HCT116 (cell line): ENCODE data around the gene DPP4. TPM values are rescaled to one million over a fixed set of nuclear protein-coding genes. Genes with fewer than 3 reads are reported as not detected.

Experiments used
- ATAC-seq: fragments of 200-7000 bp; cut with Tn5 transposase; 2 replicates; pipeline ENCODE4 v1.9.1; 2020; ENCODE audit warnings: mild to moderate bottlenecking, moderate library complexity
- BruUV-seq: library from RNA; stranded (reverse); fragments of 400-500 nt; replicated peaks from 2 replicates; lab custom pipeline; 2021; lab: Mats Ljungman, UMichigan
- CTCF ChIA-PET: fragments of 300-600 bp; sonication (Branson Sonifier 250); formaldehyde crosslinking; loops from one replicate; lab custom pipeline; 2021; ENCODE audit warnings: antibody characterized with exemption; lab: Charles Lee
- POLR2A ChIA-PET: fragments of 300-600, 350-600 bp; sonication (Branson Sonifier 250); formaldehyde crosslinking; loops from one replicate; lab custom pipeline; 2021; ENCODE audit warnings: antibody characterized with exemption; lab: Charles Lee
- RAD21 ChIA-PET, 2 experiments: fragments of 300-600 bp; sonication (Branson Sonifier 250); formaldehyde crosslinking; loops; one replicate each; lab custom pipeline; 2023; ENCODE audit warnings: low total read pairs in 2 of 2; ENCODE audit not compliant: uncharacterized antibody in 2 of 2, unreplicated experiment in 2 of 2, low non-redundant PET in 1 of 2; lab: Charles Lee
- DNase-seq: peaks from one replicate; pipeline ENCODE4 v3.0.0-alpha.2; 2010; ENCODE audit warnings: low read depth, low spot score
- H2AFZ ChIP-seq: fragments of 200-600 bp; shearing (Covaris generic), sonication (generic); 2 replicates; pipeline ENCODE4 v1.6.1; 2017; ENCODE audit warnings: low read depth, mixed run types, mixed read lengths, antibody characterized with exemption, low read length; ENCODE audit not compliant: poor library complexity, severe bottlenecking
- H3K27ac ChIP-seq: 2 replicates; pipeline ENCODE4 v1.5.1; 2012; ENCODE audit warnings: low read depth, low read length
- H3K27me3 ChIP-seq: fragments of 200-600 bp; sonication (generic); 2 replicates; pipeline ENCODE4 v1.6.1; 2016; ENCODE audit warnings: mixed run types, low read length, mixed read lengths; ENCODE audit not compliant: insufficient read depth
- H3K36me3 ChIP-seq, 2 experiments: fragments of 200-500 bp in 1 of 2; fragments of 200-600 bp in 1 of 2; sonication (Bioruptor generic) in 1 of 2; sonication (generic) in 1 of 2; 2 replicates each; pipeline versions ENCODE4 v1.5.1 to v1.6.1; 2014 to 2016; ENCODE audit warnings: low read length in 2 of 2, inconsistent platforms in 1 of 2, mixed read lengths in 1 of 2, mixed run types in 1 of 2; ENCODE audit not compliant: insufficient read depth in 2 of 2, control insufficient read depth in 1 of 2
- H3K4me1 ChIP-seq, 2 experiments: fragments of 200-600 bp in 1 of 2; sonication (generic) in 1 of 2; 2 replicates each; pipeline versions ENCODE4 v1.5.1 to v1.6.1; 2012 to 2017; ENCODE audit warnings: low read length in 2 of 2, inconsistent platforms in 1 of 2, mild to moderate bottlenecking in 1 of 2, mixed read lengths in 1 of 2, mixed run types in 1 of 2, moderate library complexity in 1 of 2; ENCODE audit not compliant: insufficient read depth in 2 of 2, control insufficient read depth in 1 of 2
- H3K4me2 ChIP-seq: fragments of 200-600 bp; sonication (generic); 2 replicates; pipeline ENCODE4 v1.6.1; 2017; ENCODE audit warnings: mixed run types, low read length, mixed read lengths
- H3K4me3 ChIP-seq, 2 experiments: fragments of 200-600 bp in 1 of 2; sonication (generic) in 1 of 2; replicated peaks in 1 of 2; 2 replicates each; pipeline ENCODE4 v1.5.1; 2011 to 2016; ENCODE audit warnings: low read length in 2 of 2, control low read depth in 1 of 2, low read depth in 1 of 2, mild to moderate bottlenecking in 1 of 2, mixed read lengths in 1 of 2, mixed run types in 1 of 2
- H3K79me2 ChIP-seq: fragments of 200-600 bp; sonication (generic); 2 replicates; pipeline ENCODE4 v1.6.1; 2017; ENCODE audit warnings: mild to moderate bottlenecking, mixed run types, low read length, moderate library complexity, mixed read lengths; ENCODE audit not compliant: insufficient read depth
- H3K9ac ChIP-seq: fragments of 200-600 bp; sonication (generic); 2 replicates; pipeline ENCODE4 v1.6.1; 2016; ENCODE audit warnings: low read length, mixed read lengths
- H3K9me2 ChIP-seq: fragments of 200-600 bp; sonication (generic), shearing (Covaris generic); 2 replicates; pipeline ENCODE4 v1.6.1; 2017; ENCODE audit warnings: mixed run types, mild to moderate bottlenecking, moderate library complexity; ENCODE audit not compliant: insufficient read depth
- H3K9me3 ChIP-seq, 2 experiments: fragments of 200-500 bp in 1 of 2; fragments of 200-600 bp in 1 of 2; sonication (Bioruptor generic) in 1 of 2; sonication (generic) in 1 of 2; 2 replicates each; pipeline ENCODE4 v1.6.1; 2014 to 2017; ENCODE audit warnings: low read length in 2 of 2, mixed read lengths in 2 of 2, inconsistent platforms in 1 of 2, low read depth in 1 of 2, mild to moderate bottlenecking in 1 of 2, mixed run types in 1 of 2, moderate library complexity in 1 of 2; ENCODE audit not compliant: control insufficient read depth in 1 of 2, insufficient read depth in 1 of 2
- H4K20me1 ChIP-seq: fragments of 200-600 bp; sonication (generic), shearing (Covaris generic); 2 replicates; pipeline ENCODE4 v1.6.1; 2017; ENCODE audit warnings: mixed run types, mild to moderate bottlenecking, moderate library complexity; ENCODE audit not compliant: insufficient read depth
- ATF3 ChIP-seq: IDR thresholded peaks from 2 replicates; pipeline ENCODE4 v1.6.1; 2012
- CBX3 ChIP-seq: IDR thresholded peaks from 2 replicates; pipeline ENCODE4 v1.6.1; 2012; ENCODE audit warnings: low read depth
- CEBPB ChIP-seq: IDR thresholded peaks from 2 replicates; pipeline ENCODE4 v1.6.1; 2012; ENCODE audit warnings: low read depth
- CTCF ChIP-seq, 3 experiments: fragments of 200-600 bp in 1 of 3; sonication (generic) in 1 of 3; IDR thresholded peaks in 2 of 3; conservative IDR thresholded peaks in 1 of 3; 2 replicates each; pipeline ENCODE4 v1.5.1; 2012 to 2017; ENCODE audit warnings: low read depth in 2 of 3, low read length in 2 of 3, antibody characterized with exemption in 1 of 3, borderline replicate concordance in 1 of 3, control low read depth in 1 of 3, mild to moderate bottlenecking in 1 of 3, mixed read lengths in 1 of 3, mixed run types in 1 of 3, moderate library complexity in 1 of 3; ENCODE audit not compliant: insufficient read depth in 1 of 3
- EGR1 ChIP-seq: IDR thresholded peaks from 2 replicates; pipeline ENCODE4 v1.6.1; 2012; ENCODE audit warnings: low read depth
- ELF1 ChIP-seq: IDR thresholded peaks from 2 replicates; pipeline ENCODE4 v1.6.1; 2012; ENCODE audit warnings: low read depth, borderline replicate concordance
- EZH2 ChIP-seq: fragments of 200-600 bp; sonication (generic); IDR thresholded peaks from 2 replicates; pipeline ENCODE4 v1.6.1; 2017; ENCODE audit warnings: antibody characterized with exemption, mixed run types
- EZH2phosphoT487 ChIP-seq: fragments of 200-600 bp; IDR thresholded peaks from 2 replicates; pipeline ENCODE4 v1.6.1; 2018; ENCODE audit warnings: antibody characterized with exemption, borderline replicate concordance
- FOSL1 ChIP-seq: IDR thresholded peaks from 2 replicates; pipeline ENCODE4 v1.6.1; 2012; ENCODE audit warnings: low read depth
- JUND ChIP-seq: IDR thresholded peaks from 2 replicates; pipeline ENCODE4 v1.6.1; 2012
- POLR2AphosphoS5 ChIP-seq: IDR thresholded peaks from 2 replicates; pipeline ENCODE4 v1.6.1; 2011; ENCODE audit warnings: mild to moderate bottlenecking, low read depth, low read length, moderate library complexity
- RAD21 ChIP-seq: IDR thresholded peaks from 2 replicates; pipeline ENCODE4 v1.6.1; 2012; ENCODE audit warnings: low read depth, mild to moderate bottlenecking
- REST ChIP-seq: IDR thresholded peaks from 2 replicates; pipeline ENCODE4 v1.6.1; 2012; ENCODE audit warnings: low read depth
- SIN3A ChIP-seq: IDR thresholded peaks from 2 replicates; pipeline ENCODE4 v1.6.1; 2012; ENCODE audit warnings: low read depth
- SP1 ChIP-seq: IDR thresholded peaks from 2 replicates; pipeline ENCODE4 v1.6.1; 2012; ENCODE audit warnings: low read depth
- SRF ChIP-seq: IDR thresholded peaks from 2 replicates; pipeline ENCODE4 v1.6.1; 2012; ENCODE audit warnings: low read depth
- TCF7L2 ChIP-seq: IDR thresholded peaks from 2 replicates; pipeline ENCODE4 v1.7.0; 2011; ENCODE audit warnings: borderline replicate concordance, inconsistent platforms; ENCODE audit not compliant: insufficient read depth, insufficient read length; ENCODE audit errors: extremely low read depth
- YY1 ChIP-seq: IDR thresholded peaks from 2 replicates; pipeline ENCODE4 v1.6.1; 2011; ENCODE audit warnings: low read length, low read depth, moderate library complexity, mild to moderate bottlenecking; ENCODE audit not compliant: insufficient replicate concordance; ENCODE audit errors: extremely low read depth
- ZBTB33 ChIP-seq: IDR thresholded peaks from 2 replicates; pipeline ENCODE4 v1.6.1; 2011; ENCODE audit warnings: mild to moderate bottlenecking, low read length, moderate library complexity; ENCODE audit not compliant: insufficient replicate concordance; ENCODE audit errors: extremely low read depth
- ZFX ChIP-seq: fragments of 450-650 bp; IDR thresholded peaks from 2 replicates; pipeline ENCODE4 v1.6.1; 2017
- intact Hi-C: fragments of 100-400 bp; cut with micrococcal nuclease; formaldehyde crosslinking; loops from 2 replicates; pipeline ENCODE4 v1.10.0; 2022
- total RNA-seq: library from RNA; stranded (reverse); gene quantifications from one replicate; pipeline ENCODE4 v1.2.1, GENCODE V29; 2021; ENCODE audit not compliant: unreplicated experiment

Gene DPP4
- total RNA-seq, 1 experiment from 2014 or later = 3.6 TPM

- no peak for ATAC-seq
- H3K9me2 ChIP-seq = no peaks in the 10 kb centered on the region; the same call in 1 of the 2 replicates
These were observed 86.7 kb downstream of the DPP4 start for GRCh38 chr2:161987311-161987710.

More at GRCh38 chr2:161987311-161987710, 86.7 kb downstream of the DPP4 start:
- no peaks in the 10 kb centered on the region for H4K20me1 ChIP-seq
- RAD21 ChIA-PET = no interaction called here
- H3K27ac ChIP-seq = no peak overlapping the region
- H3K36me3 ChIP-seq = no peaks in the 10 kb centered on the region
- BruUV-seq = no TSS peak
- TF ChIP-seq SRF (no peak), EZH2phosphoT487 (no peak), CEBPB (no peak), TCF7L2 (no peak), ATF3 (no peak), JUND (no peak), SIN3A (no peak), ELF1 (no peak), FOSL1 (no peak), REST (no peak), CTCF (IDR thresholded peaks at IDR 0.05 in 2 of 3, conservative IDR thresholded peaks at IDR 0.05 in 1 of 3; ENCODE audit: borderline replicate concordance in 1 of 3, insufficient read depth in 1 of 3, low read depth in 2 of 3, low read length in 2 of 3) (no peak), POLR2AphosphoS5 (no peak), ZBTB33 (no peak), ZFX (no peak), RAD21 (no peak), CBX3 (no peak), EZH2 (no peak), EGR1 (no peak), YY1 (no peak), SP1 (no peak)
- TF ChIP-seq, all 23 proteins: peak for 0
- ChIA-PET POLR2A (no interaction called here), CTCF (no interaction called here)
- Histone ChIP-seq H3K4me2 (no peak overlapping the region), H2AFZ (no peak overlapping the region), H3K27me3 (no peaks in the 10 kb centered on the region), H3K9ac (no peak overlapping the region), H3K4me1 (peaks cover 0 to 8% of the 10 kb centered on the region in 2 experiments; a peak in 2 of 4 replicates), H3K79me2 (no peaks in the 10 kb centered on the region), H3K4me3 (no peak overlapping the region), H3K9me3 (no peaks in the 10 kb centered on the region)
- intact Hi-C loops = no loop called here
- DNase-seq = no peak
